ENCODE results near the gene EEFSEC. TPM values are rescaled to one million over a fixed set of nuclear protein-coding genes. Genes with fewer than 3 reads are reported as not detected.

Gene EEFSEC
- total RNA-seq, 1 donor from 2014 or later, result 15.3 TPM

DNA sequence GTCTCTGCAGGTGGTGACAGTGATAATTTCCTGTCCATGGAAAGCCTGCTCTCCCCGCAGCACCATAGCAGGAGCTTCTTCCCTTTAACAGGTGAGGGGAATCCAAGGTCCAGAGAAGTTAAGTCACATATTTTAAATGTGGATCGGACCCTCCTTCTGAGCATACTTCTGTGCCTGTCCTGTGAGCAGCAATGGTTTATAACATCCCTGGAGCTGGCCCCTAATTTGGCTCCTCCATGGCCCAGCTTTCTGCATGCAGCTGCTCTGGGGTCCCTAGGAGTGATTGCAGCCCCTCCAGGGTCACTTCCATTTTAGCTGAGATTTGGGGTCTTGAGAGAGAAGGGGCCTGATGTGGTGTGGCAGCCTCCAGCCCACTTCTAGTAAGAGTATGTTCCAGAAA is 127.8 kb downstream of the EEFSEC start:
- H3K4me1 ChIP-seq, result peaks cover 18% of the 10 kb centered on the region
- TF ChIP-seq, protein P1, sequence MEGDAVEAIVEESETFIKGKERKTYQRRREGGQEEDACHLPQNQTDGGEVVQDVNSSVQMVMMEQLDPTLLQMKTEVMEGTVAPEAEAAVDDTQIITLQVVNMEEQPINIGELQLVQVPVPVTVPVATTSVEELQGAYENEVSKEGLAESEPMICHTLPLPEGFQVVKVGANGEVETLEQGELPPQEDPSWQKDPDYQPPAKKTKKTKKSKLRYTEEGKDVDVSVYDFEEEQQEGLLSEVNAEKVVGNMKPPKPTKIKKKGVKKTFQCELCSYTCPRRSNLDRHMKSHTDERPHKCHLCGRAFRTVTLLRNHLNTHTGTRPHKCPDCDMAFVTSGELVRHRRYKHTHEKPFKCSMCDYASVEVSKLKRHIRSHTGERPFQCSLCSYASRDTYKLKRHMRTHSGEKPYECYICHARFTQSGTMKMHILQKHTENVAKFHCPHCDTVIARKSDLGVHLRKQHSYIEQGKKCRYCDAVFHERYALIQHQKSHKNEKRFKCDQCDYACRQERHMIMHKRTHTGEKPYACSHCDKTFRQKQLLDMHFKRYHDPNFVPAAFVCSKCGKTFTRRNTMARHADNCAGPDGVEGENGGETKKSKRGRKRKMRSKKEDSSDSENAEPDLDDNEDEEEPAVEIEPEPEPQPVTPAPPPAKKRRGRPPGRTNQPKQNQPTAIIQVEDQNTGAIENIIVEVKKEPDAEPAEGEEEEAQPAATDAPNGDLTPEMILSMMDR (IDR thresholded peaks at IDR 0.05), result no peak
- H3K27ac ChIP-seq, result no peak overlapping the region

DNA sequence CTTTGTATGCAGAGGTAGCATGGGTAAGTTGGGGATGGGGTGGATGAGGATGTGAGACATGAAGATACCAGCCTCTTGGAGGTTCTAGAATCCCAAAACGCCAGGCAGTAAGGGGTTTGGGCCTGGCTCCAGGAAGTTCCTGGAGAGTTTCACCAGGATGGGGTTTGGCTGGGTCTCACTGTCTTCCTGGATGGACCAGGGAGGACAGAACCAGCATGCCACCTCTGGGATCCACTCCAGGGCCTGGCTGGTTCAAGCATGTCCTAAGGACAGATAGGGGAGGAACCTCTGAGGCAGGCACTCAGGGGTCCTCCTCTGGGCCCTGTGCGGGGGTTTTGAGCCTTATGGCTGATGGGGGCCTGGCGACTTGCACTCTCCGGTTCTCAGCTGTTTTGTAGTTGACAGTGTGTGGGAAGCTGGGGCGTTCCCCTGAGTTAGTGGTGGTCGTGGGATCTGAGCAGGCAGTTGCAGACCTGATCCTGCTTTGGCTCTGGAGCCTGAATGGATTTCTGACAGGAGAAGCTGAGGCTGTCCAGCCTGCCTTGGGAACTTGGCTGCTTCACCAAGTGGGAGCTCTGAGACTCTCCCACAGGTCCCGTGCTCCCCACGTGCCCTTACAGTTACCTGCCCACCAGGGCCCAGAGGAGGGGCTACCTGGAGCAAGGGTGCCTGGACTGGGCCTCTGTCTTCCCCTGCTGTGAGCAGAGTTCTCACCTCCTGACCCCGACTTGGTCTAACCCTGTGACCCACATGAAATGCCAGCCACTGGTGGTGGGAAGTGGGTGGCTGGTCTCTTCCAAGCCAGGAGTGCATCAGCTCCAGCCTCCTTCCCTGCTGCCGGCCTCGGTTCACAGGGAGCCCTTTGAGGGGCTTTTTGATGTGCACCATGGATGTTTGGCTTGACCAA is 128.4 kb downstream of the EEFSEC start:
- no peak overlapping the region for H3K4me3 ChIP-seq
- DNase-seq (peak; percentile 49), ATAC-seq (no peak)
- TF ChIP-seq, protein P1 (IDR thresholded peaks at IDR 0.05), result no peak
- no peaks in the 10 kb centered on the region for H3K27me3 ChIP-seq
- no peak overlapping the region for H3K27ac ChIP-seq
- intact Hi-C loops (cut with DNase I), result no loop called here
- H3K36me3 ChIP-seq, result no peaks in the 10 kb centered on the region
- peaks cover 18% of the 10 kb centered on the region for H3K4me1 ChIP-seq
- H3K9me3 ChIP-seq, result no peaks in the 10 kb centered on the region

More for the DNA sequence above, 127.8 kb downstream of the EEFSEC start:
- no peaks in the 10 kb centered on the region for H3K9me3 ChIP-seq
- DNase-seq, result no peak
- ATAC-seq, result no peak
- no peaks in the 10 kb centered on the region for H3K36me3 ChIP-seq
- intact Hi-C loops (cut with DNase I), result no loop called here
- H3K4me3 ChIP-seq, result no peak overlapping the region
- no peaks in the 10 kb centered on the region for H3K27me3 ChIP-seq

DNA sequence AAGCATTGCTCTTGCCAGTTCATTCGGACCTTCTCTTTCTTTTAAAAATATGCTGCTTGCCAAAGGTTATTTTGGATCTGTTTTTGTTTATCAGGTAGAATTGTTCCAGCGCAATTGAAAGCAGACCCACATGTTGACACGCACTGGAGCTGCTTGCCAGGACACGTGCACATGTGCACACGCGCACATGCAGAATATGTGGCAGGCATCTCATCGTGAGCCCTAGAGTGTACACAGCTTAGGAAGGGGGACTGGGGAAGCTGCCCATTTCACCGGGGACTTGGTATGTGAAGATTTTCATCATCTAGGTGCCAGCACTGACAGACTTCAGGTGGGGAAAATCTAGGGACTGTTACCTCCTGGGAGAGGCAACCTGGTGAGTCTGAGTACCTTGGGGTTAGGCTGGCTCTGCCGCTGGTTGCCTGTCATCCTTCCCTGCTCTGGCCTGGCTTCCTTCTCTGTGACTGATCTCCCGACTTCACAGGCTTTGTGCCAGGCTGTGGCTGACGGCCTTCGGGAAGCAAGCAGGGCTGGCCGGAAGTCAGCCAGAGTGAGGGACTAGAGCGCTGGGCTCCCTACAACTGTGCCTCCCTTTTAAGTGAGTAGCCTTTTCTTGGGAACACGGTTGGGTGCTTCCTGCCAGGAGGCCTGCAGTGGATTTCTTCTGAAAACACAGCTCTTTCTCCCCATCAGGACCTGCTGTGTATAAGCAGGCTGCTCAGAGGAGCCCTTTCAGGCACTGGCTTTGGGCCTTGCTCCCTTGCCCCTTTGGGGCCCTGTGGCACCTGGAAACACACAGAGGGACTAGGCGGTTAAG is 129.3 kb downstream of the EEFSEC start:
- peak; percentile 15 for ATAC-seq
- Histone ChIP-seq H3K4me3 (no peak overlapping the region), H3K27ac (no peak overlapping the region), H3K36me3 (no peaks in the 10 kb centered on the region), H3K9me3 (no peaks in the 10 kb centered on the region), H3K27me3 (no peaks in the 10 kb centered on the region), H3K4me1 (peaks cover 18% of the 10 kb centered on the region)
- DNase-seq, result peak; percentile 58
- intact Hi-C loops (cut with DNase I), result no loop called here
- TF ChIP-seq, protein P1 (IDR thresholded peaks at IDR 0.05), result no peak

DNA sequence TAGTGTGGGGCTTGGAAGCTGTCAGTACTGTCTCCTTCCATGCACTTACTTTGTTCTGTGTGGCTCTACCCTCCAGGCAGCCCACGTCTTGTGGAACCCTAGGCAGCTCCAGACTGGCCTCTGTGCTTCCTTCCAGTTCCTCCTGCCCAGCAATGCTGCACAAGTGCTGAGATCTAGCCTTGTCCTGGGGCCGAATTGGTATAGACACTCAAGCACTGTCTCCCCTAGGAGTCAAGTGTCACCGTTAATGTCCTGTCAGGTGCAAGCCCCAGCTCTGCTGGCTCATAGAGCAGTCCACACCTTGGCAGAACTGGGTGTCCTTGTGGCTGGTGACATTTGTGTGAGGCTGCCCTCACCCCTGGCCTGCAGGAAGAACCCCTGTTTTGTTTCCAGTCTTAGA is 130.1 kb downstream of the EEFSEC start:
- TF ChIP-seq, protein P1 (IDR thresholded peaks at IDR 0.05), result no peak
- ATAC-seq (no peak), DNase-seq (no peak)
- no peak overlapping the region for H3K4me3 ChIP-seq
- H3K4me1 ChIP-seq, result peaks cover 13% of the 10 kb centered on the region
- no peaks in the 10 kb centered on the region for H3K9me3 ChIP-seq
- H3K27me3 ChIP-seq, result no peaks in the 10 kb centered on the region
- intact Hi-C loops (cut with DNase I), result no loop called here
- H3K36me3 ChIP-seq, result no peaks in the 10 kb centered on the region
- H3K27ac ChIP-seq, result no peak overlapping the region

DNA sequence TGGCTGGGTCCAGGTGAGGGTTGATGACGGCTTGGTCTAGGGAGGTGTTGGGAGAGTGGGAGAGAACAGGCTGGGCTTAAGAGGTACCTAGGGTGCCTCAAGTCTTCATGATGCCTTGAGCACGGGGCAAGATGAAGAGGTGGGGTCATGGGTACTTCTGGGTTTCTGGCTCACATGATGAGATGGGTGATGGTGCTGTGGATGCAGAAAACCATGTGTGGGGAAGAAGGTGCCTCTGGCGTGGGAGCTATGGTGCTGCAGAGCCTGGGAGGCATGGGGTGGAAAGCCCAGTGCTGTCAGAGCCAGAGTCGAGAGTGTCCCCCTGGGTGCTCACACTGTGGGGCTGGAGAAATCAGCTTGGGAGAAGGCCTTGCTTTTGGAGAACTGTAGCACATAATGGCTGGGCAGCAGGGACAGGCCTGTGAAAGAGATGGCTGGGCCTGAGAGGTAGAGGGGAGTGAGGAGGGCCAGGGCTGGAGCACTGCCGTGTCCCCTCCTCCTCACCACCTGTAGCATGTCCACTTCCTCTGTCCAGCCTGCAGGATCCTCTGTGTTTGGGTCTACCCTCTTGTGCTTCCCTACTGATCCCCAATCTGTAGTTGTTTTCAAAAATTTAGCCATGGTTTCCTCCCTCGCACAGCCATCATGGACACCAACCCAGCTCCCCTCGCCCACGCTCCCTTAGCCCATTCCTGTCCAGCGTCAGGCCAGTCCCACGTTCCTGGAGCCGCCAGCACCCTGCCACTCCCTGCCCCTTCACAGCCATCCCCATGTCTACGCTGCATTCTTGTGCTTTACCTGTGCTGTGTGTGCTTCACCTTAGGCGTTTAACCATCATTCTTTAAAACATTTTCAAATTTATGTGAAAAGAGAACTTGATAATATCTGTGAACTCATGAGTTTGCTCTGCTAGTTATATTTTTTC is 132.0 kb downstream of the EEFSEC start:
- Histone ChIP-seq H3K27me3 (no peaks in the 10 kb centered on the region), H3K4me1 (peaks cover 6% of the 10 kb centered on the region), H3K9me3 (no peaks in the 10 kb centered on the region), H3K4me3 (no peak overlapping the region), H3K36me3 (no peaks in the 10 kb centered on the region), H3K27ac (no peak overlapping the region)
- peak; percentile 46 for DNase-seq
- ATAC-seq, result no peak
- intact Hi-C loops (cut with DNase I), result no loop called here
- TF ChIP-seq, protein P1 (IDR thresholded peaks at IDR 0.05), result no peak

Measured in upper lobe of right lung (tissue), 1 donor.